H1 (cell line): Measurements from ENCODE around the gene CEP128. TPM values are rescaled to one million over a fixed set of nuclear protein-coding genes. Genes with fewer than 3 reads are reported as not detected.

Source experiments
- CTCF ChIA-PET: fragments of 300-600 bp; sonication (Branson Sonifier 250); formaldehyde crosslinking; loops from one replicate; lab custom pipeline; 2021; ENCODE audit not compliant: partially characterized antibody; lab: Charles Lee
- POLR2A ChIA-PET: fragments of 300-600 bp; sonication (Branson Sonifier 250); formaldehyde crosslinking; loops from one replicate; lab custom pipeline; 2021; ENCODE audit warnings: inconsistent platforms; ENCODE audit not compliant: partially characterized antibody; lab: Charles Lee
- DNase-seq, 2 experiments: peaks; one replicate each; pipeline versions ENCODE4 v3.0.0 to v3.0.0-alpha.2; 2010 to 2022; ENCODE audit warnings: low spot score in 2 of 2, low read depth in 1 of 2, mixed read lengths in 1 of 2
- FAIRE-seq: peaks from 2 replicates; lab custom pipeline; 2011; peaks lifted over from hg19 to GRCh38; lab: Jason Lieb, UNC
- H2AFZ ChIP-seq: 2 replicates; pipeline ENCODE4 v1.8.1; 2012; ENCODE audit warnings: low read length, inconsistent platforms
- H2AK5ac ChIP-seq: 2 replicates; pipeline ENCODE4 v1.6.1; 2013; ENCODE audit warnings: low read depth, low read length
- H2BK120ac ChIP-seq: replicated peaks from 2 replicates; pipeline ENCODE3; 2013; ENCODE audit warnings: low read depth, low read length, inconsistent platforms
- H2BK12ac ChIP-seq: 2 replicates; pipeline ENCODE4 v1.6.1; 2013; ENCODE audit warnings: low read depth, low read length
- H2BK15ac ChIP-seq: 2 replicates; pipeline ENCODE4 v1.6.1; 2013; ENCODE audit warnings: low read length
- H2BK20ac ChIP-seq: 2 replicates; pipeline ENCODE4 v1.6.1; 2013; ENCODE audit warnings: low read length
- H2BK5ac ChIP-seq: 2 replicates; pipeline ENCODE4 v1.6.1; 2013; ENCODE audit warnings: low read depth, low read length
- H3K14ac ChIP-seq: 2 replicates; pipeline ENCODE4 v1.6.1; 2013; ENCODE audit warnings: inconsistent platforms; ENCODE audit not compliant: insufficient read length
- H3K18ac ChIP-seq: 2 replicates; pipeline ENCODE4 v1.6.1; 2013; ENCODE audit warnings: low read length; ENCODE audit errors: extremely low read depth
- H3K23ac ChIP-seq: 2 replicates; pipeline ENCODE4 v1.6.1; 2013; ENCODE audit warnings: inconsistent platforms; ENCODE audit not compliant: insufficient read length
- H3K23me2 ChIP-seq: 2 replicates; pipeline ENCODE4 v1.6.1; 2013; ENCODE audit warnings: low read depth, low read length
- H3K27ac ChIP-seq: 2 replicates; pipeline ENCODE4 v1.6.1; 2011; ENCODE audit warnings: low read depth, low read length, inconsistent platforms
- H3K27me3 ChIP-seq, 4 experiments: replicated peaks in 1 of 4; 1 replicate in 1 of 4; 2 replicates in 3 of 4; pipeline versions ENCODE4 v1.6.1 to v1.8.1; 2011 to 2013; ENCODE audit warnings: low read length in 3 of 4, mild to moderate bottlenecking in 3 of 4, inconsistent platforms in 2 of 4, mixed read lengths in 2 of 4, moderate library complexity in 1 of 4; ENCODE audit not compliant: control insufficient read depth in 3 of 4, insufficient read depth in 3 of 4; ENCODE audit errors: extremely low read depth in 1 of 4
- H3K36me3 ChIP-seq, 4 experiments: 2 replicates each; pipeline versions ENCODE4 v1.6.1 to v1.8.1; 2011 to 2013; ENCODE audit warnings: mild to moderate bottlenecking in 4 of 4, low read length in 3 of 4, moderate library complexity in 2 of 4, control low read depth in 1 of 4, inconsistent platforms in 1 of 4; ENCODE audit not compliant: insufficient read depth in 4 of 4, control insufficient read depth in 2 of 4
- H3K4ac ChIP-seq: replicated peaks from 2 replicates; pipeline ENCODE3; 2013; ENCODE audit warnings: low read length, low read depth, mixed read lengths, inconsistent platforms; ENCODE audit not compliant: insufficient read length
- H3K4me1 ChIP-seq, 4 experiments: replicated peaks in 1 of 4; 1 replicate in 1 of 4; 2 replicates in 3 of 4; pipeline versions ENCODE4 v1.6.1 to v1.8.1; 2011 to 2013; ENCODE audit warnings: low read length in 3 of 4, inconsistent platforms in 2 of 4, mixed read lengths in 1 of 4; ENCODE audit not compliant: insufficient read depth in 4 of 4, control insufficient read depth in 3 of 4
- H3K4me2 ChIP-seq, 2 experiments: 2 replicates each; pipeline versions ENCODE4 v1.6.1 to v1.8.1; 2011 to 2013; ENCODE audit warnings: low read depth in 2 of 2, low read length in 2 of 2, control low read depth in 1 of 2, inconsistent platforms in 1 of 2, mild to moderate bottlenecking in 1 of 2; ENCODE audit not compliant: insufficient read depth in 1 of 2
- H3K4me3 ChIP-seq, 4 experiments: fragments of 200-600, 300-600 bp in 1 of 4; sonication (generic), shearing (Covaris generic), sonication (Bioruptor Twin) in 1 of 4; 2 replicates each; pipeline versions ENCODE4 v1.5.1 to v1.8.1; 2011 to 2016; ENCODE audit warnings: low read length in 4 of 4, low read depth in 3 of 4, control low read depth in 2 of 4, inconsistent platforms in 2 of 4, mild to moderate bottlenecking in 2 of 4, mixed read lengths in 1 of 4, moderate library complexity in 1 of 4; ENCODE audit not compliant: insufficient read depth in 2 of 4; ENCODE audit errors: extremely low read depth in 1 of 4
- H3K56ac ChIP-seq: replicated peaks from 2 replicates; pipeline ENCODE3; 2013; ENCODE audit warnings: low read depth, mild to moderate bottlenecking, mixed read lengths, low read length, inconsistent platforms; ENCODE audit not compliant: insufficient read length
- H3K79me1 ChIP-seq: 2 replicates; pipeline ENCODE4 v1.6.1; 2013; ENCODE audit warnings: low read depth, low read length, control low read depth
- H3K79me2 ChIP-seq, 2 experiments: 2 replicates each; pipeline versions ENCODE4 v1.6.1 to v1.8.1; 2012 to 2013; ENCODE audit warnings: low read length in 2 of 2, mild to moderate bottlenecking in 2 of 2, inconsistent platforms in 1 of 2; ENCODE audit not compliant: insufficient read depth in 2 of 2, control insufficient read depth in 1 of 2
- H3K9ac ChIP-seq, 4 experiments: replicated peaks in 1 of 4; 1 replicate in 1 of 4; 2 replicates in 3 of 4; pipeline versions ENCODE4 v1.6.1 to v1.8.1; 2011 to 2013; ENCODE audit warnings: low read depth in 3 of 4, low read length in 3 of 4, control low read depth in 2 of 4, mild to moderate bottlenecking in 2 of 4, moderate library complexity in 2 of 4, inconsistent platforms in 1 of 4; ENCODE audit errors: extremely low read depth in 1 of 4
- H3K9me3 ChIP-seq, 2 experiments: 2 replicates each; pipeline versions ENCODE4 v1.6.1 to v1.8.1; 2012 to 2013; ENCODE audit warnings: mild to moderate bottlenecking in 2 of 2, moderate library complexity in 2 of 2, control low read depth in 1 of 2, inconsistent platforms in 1 of 2, low read depth in 1 of 2, low read length in 1 of 2, mixed read lengths in 1 of 2; ENCODE audit not compliant: insufficient read depth in 2 of 2
- H4K20me1 ChIP-seq, 2 experiments: replicated peaks in 1 of 2; 2 replicates each; pipeline versions ENCODE3 to v1.8.1; 2011 to 2013; ENCODE audit warnings: inconsistent platforms in 2 of 2, low read length in 2 of 2, mild to moderate bottlenecking in 1 of 2; ENCODE audit not compliant: insufficient read depth in 2 of 2, control insufficient read depth in 1 of 2
- H4K5ac ChIP-seq: 2 replicates; pipeline ENCODE4 v1.6.1; 2013; ENCODE audit warnings: low read length, low read depth, mixed read lengths, inconsistent platforms; ENCODE audit not compliant: insufficient read length
- H4K8ac ChIP-seq: 2 replicates; pipeline ENCODE4 v1.8.0; 2013; ENCODE audit warnings: mild to moderate bottlenecking, moderate library complexity, low read length, inconsistent platforms; ENCODE audit not compliant: insufficient read depth; ENCODE audit errors: extremely low read depth
- H4K91ac ChIP-seq: replicated peaks from 2 replicates; pipeline ENCODE3; 2013; ENCODE audit warnings: low read length, mixed read lengths, inconsistent platforms; ENCODE audit not compliant: insufficient read length
- ASH2L ChIP-seq: fragments of 200-600, 300-600 bp; sonication (generic); IDR thresholded peaks from one replicate; pipeline ENCODE4 v1.7.1; 2017; ENCODE audit warnings: low read length
- EP300 ChIP-seq, 2 experiments: IDR thresholded peaks; 1 replicate in 1 of 2; 2 replicates in 1 of 2; pipeline ENCODE4 v1.6.1; 2011 to 2012; ENCODE audit warnings: low read depth in 2 of 2, low read length in 2 of 2, mild to moderate bottlenecking in 2 of 2, borderline replicate concordance in 1 of 2, inconsistent platforms in 1 of 2, moderate library complexity in 1 of 2
- WGBS, 2 experiments: shearing (Covaris generic) in 1 of 2; methylation state at CpG; one replicate each; pipeline versions ENCODE4 v1.1.6 to v1.1.7; 2013 to 2015; ENCODE audit warnings: low lambda C conversion rate in 2 of 2, mixed read lengths in 2 of 2, inconsistent platforms in 1 of 2, low coverage in 1 of 2, missing lambda C conversion rate in 1 of 2; ENCODE audit not compliant: insufficient replicate concordance in 2 of 2, insufficient coverage in 1 of 2, insufficient read length in 1 of 2; ENCODE audit errors: extremely low coverage in 1 of 2, missing lambda C conversion rate in 1 of 2; 5-methylcytosine and 5-hydroxymethylcytosine counted together
- polyA plus RNA-seq, 7 experiments: library from polyadenylated mRNA; depleted of rRNA in 3 of 7; stranded (reverse) in 5 of 7; unstranded in 2 of 7; fragments of >200 nt in 5 of 7; fragments of 200-250 nt in 2 of 7; gene quantifications; 1 replicate in 5 of 7; 2 replicates in 1 of 7; 4 replicates in 1 of 7; pipeline versions ENCODE4 v1.2.1 to v1.2.3, GENCODE V29; 2011 to 2013; ENCODE audit warnings: missing spikeins in 2 of 7, mixed read lengths in 2 of 7
- total RNA-seq: library from RNA; stranded (reverse); fragmentation: NEBNext Ultra II Directional; extraction: Animal tissue kit (Norgen Biotek cat#: 25700); gene quantifications from 2 replicates; pipeline ENCODE4 v1.2.1, GENCODE V29; 2021

The CEP128 gene
- total and polyA plus RNA-seq, 2 of the 8 experiments (the other 6 are each of a cell fraction or from before 2014, with no cell fraction given) = 1.9 to 17.0 TPM

DNA sequence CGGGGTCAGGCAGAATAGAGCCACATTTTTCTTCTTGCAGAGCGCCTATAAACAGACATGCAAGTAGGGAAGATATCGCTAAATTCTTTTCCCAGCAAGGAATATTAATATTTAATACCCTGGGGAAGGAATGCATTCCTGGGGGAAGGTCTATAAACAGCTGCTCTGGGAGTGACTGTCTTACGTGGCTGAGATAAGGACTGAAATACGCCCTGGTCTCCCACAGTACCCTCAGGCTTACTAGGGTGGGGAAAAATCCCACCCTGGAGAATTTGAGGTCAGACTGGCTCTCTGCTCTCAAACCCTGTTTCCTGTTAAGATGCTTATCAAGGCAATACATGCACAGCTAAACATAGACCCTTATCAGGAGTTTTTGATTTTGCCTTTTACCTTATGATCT is 262.3 kb downstream of the CEP128 start:
- CTCF ChIA-PET = no interaction called here
- 93% methylated on average over 5 of the region's 5 CpGs; no CpG with 5 or more reads in 1 of the 2 experiments for WGBS, 2 experiments
- no peak overlapping the region for H2BK12ac ChIP-seq

More for the DNA sequence above, 262.3 kb downstream of the CEP128 start:
- no peak overlapping the region for H3K4me3 ChIP-seq
- H3K27ac ChIP-seq = no peak overlapping the region
- H3K23me2 ChIP-seq = no peaks in the 10 kb centered on the region
- no peak overlapping the region for H3K9ac ChIP-seq
- no peak overlapping the region for H2BK120ac ChIP-seq
- no peak overlapping the region for H2AFZ ChIP-seq
- no peaks in the 10 kb centered on the region for H3K36me3 ChIP-seq
- no peaks in the 10 kb centered on the region for H3K27me3 ChIP-seq
- no peak overlapping the region for H2AK5ac ChIP-seq
- H3K56ac ChIP-seq = no peak overlapping the region
- H3K14ac ChIP-seq = no peak overlapping the region
- H4K8ac ChIP-seq = no peak overlapping the region
- no peak for DNase-seq
- no peak overlapping the region for H2BK20ac ChIP-seq
- no peak overlapping the region for H3K4ac ChIP-seq
- no peak overlapping the region for H3K23ac ChIP-seq
- H4K5ac ChIP-seq = no peak overlapping the region
- TF ChIP-seq EP300 (IDR thresholded peaks at IDR 0.05; ENCODE audit: borderline replicate concordance in 1 of 2, low read depth in 2 of 2, low read length in 2 of 2) = peak in 1 of 2 experiments; percentile 77; a peak in 1 of 3 replicates
- TF ChIP-seq ASH2L = no peak
- H3K4me2 ChIP-seq = no peak overlapping the region
- H3K9me3 ChIP-seq = peaks cover 6 to 7% of the 10 kb centered on the region in 2 experiments; a peak in 3 of 4 replicates
- FAIRE-seq = no peak
- no peak overlapping the region for H2BK5ac ChIP-seq
- no peaks in the 10 kb centered on the region for H3K79me2 ChIP-seq
- no peaks in the 10 kb centered on the region for H3K79me1 ChIP-seq
- POLR2A ChIA-PET = no interaction called here
- H2BK15ac ChIP-seq = no peak overlapping the region
- no peak overlapping the region for H3K18ac ChIP-seq
- no peak overlapping the region for H4K91ac ChIP-seq
- no peaks in the 10 kb centered on the region for H3K4me1 ChIP-seq
- no peaks in the 10 kb centered on the region for H4K20me1 ChIP-seq
